HepG2 (cell line): ENCODE measurements around the gene NPBWR2. TPM values are rescaled to one million over a fixed set of nuclear protein-coding genes. Genes with fewer than 3 reads are reported as not detected.

Experiments used
- ATF7 ChIP-seq, 2 experiments: fragments of 450-650 bp in 1 of 2; sonication (generic) in 1 of 2; formaldehyde crosslinking in 1 of 2; IDR thresholded peaks; 2 replicates each; pipeline versions ENCODE4 v1.4.0 to v1.6.1; 2016 to 2020; ENCODE audit warnings: antibody characterized with exemption in 1 of 2, mild to moderate bottlenecking in 1 of 2, missing genetic modification reagents in 1 of 2
- CCDC6 ChIP-seq: sonication (generic); formaldehyde crosslinking; IDR thresholded peaks from 2 replicates; pipeline ENCODE4 v1.8.1; 2022; ENCODE audit warnings: mild to moderate bottlenecking, missing genetic modification reagents, moderate library complexity
- CREM ChIP-seq, 2 experiments: sonication (generic) in 1 of 2; formaldehyde crosslinking in 1 of 2; IDR thresholded peaks; 2 replicates each; pipeline versions ENCODE4 v1.4.0 to v1.6.1; 2016 to 2020; ENCODE audit warnings: antibody characterized with exemption in 1 of 2, mild to moderate bottlenecking in 1 of 2, missing genetic modification reagents in 1 of 2
- JUNB ChIP-seq: sonication (generic); formaldehyde crosslinking; IDR thresholded peaks from 2 replicates; pipeline ENCODE4 v1.8.0; 2022; ENCODE audit warnings: missing genetic modification reagents, mild to moderate bottlenecking, borderline replicate concordance
- MEIS1 ChIP-seq: sonication (generic); formaldehyde crosslinking; IDR thresholded peaks from 2 replicates; pipeline ENCODE4 v1.9.0; 2021; ENCODE audit warnings: mild to moderate bottlenecking, missing genetic modification reagents, moderate library complexity, borderline replicate concordance
- MLXIP ChIP-seq: sonication (generic); formaldehyde crosslinking; IDR thresholded peaks from 2 replicates; pipeline ENCODE4 v1.9.0; 2021; ENCODE audit warnings: missing genetic modification reagents, borderline replicate concordance
- NRL ChIP-seq: sonication (generic); formaldehyde crosslinking; IDR thresholded peaks from 2 replicates; pipeline ENCODE4 v1.5.0; 2020; ENCODE audit warnings: missing genetic modification reagents, mild to moderate bottlenecking, moderate library complexity, borderline replicate concordance
- PHF20 ChIP-seq: sonication (generic); formaldehyde crosslinking; IDR thresholded peaks from 2 replicates; pipeline ENCODE4 v1.5.0; 2020; ENCODE audit warnings: mild to moderate bottlenecking, missing genetic modification reagents
- SAFB2 ChIP-seq: sonication (generic); formaldehyde crosslinking; IDR thresholded peaks from 2 replicates; pipeline ENCODE4 v1.5.1; 2020; ENCODE audit warnings: missing genetic modification reagents, low read depth, mild to moderate bottlenecking, borderline replicate concordance
- TBP ChIP-seq: sonication (generic); formaldehyde crosslinking; IDR thresholded peaks from 2 replicates; pipeline ENCODE4 v1.5.0; 2020; ENCODE audit warnings: missing genetic modification reagents
- THAP7 ChIP-seq: sonication (generic); formaldehyde crosslinking; IDR thresholded peaks from 2 replicates; pipeline ENCODE4 v1.8.1; 2023; ENCODE audit warnings: mild to moderate bottlenecking, missing genetic modification reagents
- ZNF205 ChIP-seq: IDR thresholded peaks from 2 replicates; pipeline ENCODE4 v1.6.1; 2018; ENCODE audit warnings: missing biosample characterization, missing genetic modification reagents
- ZNF24 ChIP-seq: fragments of 450-650 bp; IDR thresholded peaks from 2 replicates; pipeline ENCODE4 v1.6.1; 2017; ENCODE audit warnings: antibody characterized with exemption, mild to moderate bottlenecking
- ZNF275 ChIP-seq: sonication (generic); formaldehyde crosslinking; IDR thresholded peaks from 2 replicates; pipeline ENCODE4 v1.8.0; 2022; ENCODE audit warnings: missing genetic modification reagents, mild to moderate bottlenecking, inconsistent platforms, borderline replicate concordance
- ZNF589 ChIP-seq: sonication (generic); formaldehyde crosslinking; conservative IDR thresholded peaks from 2 replicates; pipeline ENCODE4 v1.8.0; 2022; ENCODE audit warnings: mild to moderate bottlenecking, moderate library complexity, missing genetic modification reagents
- ZNF609 ChIP-seq: sonication (generic); formaldehyde crosslinking; IDR thresholded peaks from 2 replicates; pipeline ENCODE4 v1.4.0; 2020; ENCODE audit warnings: mild to moderate bottlenecking, missing genetic modification reagents, borderline replicate concordance
- ZNF674 ChIP-seq: sonication (generic); formaldehyde crosslinking; IDR thresholded peaks from 2 replicates; pipeline ENCODE4 v1.5.0; 2020; ENCODE audit warnings: low read depth, mild to moderate bottlenecking, missing genetic modification reagents
- polyA plus RNA-seq, 8 experiments: library from polyadenylated mRNA; depleted of rRNA in 3 of 8; stranded (reverse) in 7 of 8; unstranded in 1 of 8; fragments of >200 nt; fragmentation: Illumina TruSeq in 4 of 8; extraction: Trizol in 4 of 8; gene quantifications; 2 replicates each; pipeline versions ENCODE4 v1.2.1 to v1.2.3, GENCODE V29; 2011 to 2016; ENCODE audit warnings: low read depth in 4 of 8, missing spikeins in 1 of 8, mixed read lengths in 1 of 8; ENCODE audit not compliant: insufficient read depth in 1 of 8
- total RNA-seq, 5 experiments: library from RNA; depleted of rRNA; stranded (reverse); fragments of >200 nt; fragmentation: Illumina TruSeq; extraction: Trizol; gene quantifications; 2 replicates each; pipeline ENCODE4 v1.2.3, GENCODE V29; 2016; ENCODE audit warnings: low read depth in 1 of 5

NPBWR2 gene
- total and polyA plus RNA-seq, 2 of the 13 experiments (the other 11 are each of a cell fraction or from before 2014, with no cell fraction given) = not detected

GRCh38 chr20:64062596-64063388 is 44.6 kb downstream of the NPBWR2 start, which contains the start of gene TCEA2 (continued):
- TF ChIP-seq ZNF609 (no peak; the same call in none of the 2 replicates), ZNF589 (CRISPR knock-in tag) (peak; percentile 88; the same call in 1 of the 2 replicates), CREM (IDR thresholded peaks at IDR 0.05) (peak; percentile 97), CREM (CRISPR knock-in tag; IDR thresholded peaks at IDR 0.05) (peak; percentile 49; the same call in 1 of the 2 replicates), THAP7 (0 out of 2 replicates have a peak, but pooled peaks have one; percentile 33), SAFB2 (peak; percentile 98), ZNF275 (CRISPR knock-in tag) (0 out of 2 replicates have a peak, but pooled peaks have one; percentile 36), PHF20 (peak; percentile 92), JUNB (CRISPR knock-in tag) (no peak), MEIS1 (CRISPR knock-in tag) (peak; percentile 74; the same call in 1 of the 2 replicates), ATF7 (IDR thresholded peaks at IDR 0.05) (no peak), ATF7 (CRISPR knock-in tag; IDR thresholded peaks at IDR 0.05) (peak; percentile 15), MLXIP (CRISPR knock-in tag) (no peak), TBP (CRISPR knock-in tag) (peak; percentile 100), ZNF674 (CRISPR knock-in tag) (peak; percentile 98), ZNF24 (no peak), NRL (peak; percentile 98), ZNF205 (CRISPR knock-in tag) (peak; percentile 84), CCDC6 (CRISPR knock-in tag) (peak; percentile 91; the same call in 1 of the 2 replicates)
